Activated gamma-delta T cell (primary cell): Measurements from ENCODE around the gene MVK.
A peak's percentile ranks its signal among the peaks of the same experiment; 100 is the strongest.
"Not testable (repeated sequence)": the region's sequence is repeated elsewhere in the genome, so short reads cannot be mapped to it uniquely, and the experiment has no call there.

Source experiments
- DNase-seq: peaks from one replicate; lab custom pipeline; 2025; lab: John Stamatoyannopoulos, UW

The MVK gene

GRCh38 chr12:109588461-109589239 is 15.1 kb downstream of the MVK start:
- no peak for DNase-seq

GRCh38 chr12:109589240-109589590 is 15.6 kb downstream of the MVK start:
- no peak for DNase-seq

DNA sequence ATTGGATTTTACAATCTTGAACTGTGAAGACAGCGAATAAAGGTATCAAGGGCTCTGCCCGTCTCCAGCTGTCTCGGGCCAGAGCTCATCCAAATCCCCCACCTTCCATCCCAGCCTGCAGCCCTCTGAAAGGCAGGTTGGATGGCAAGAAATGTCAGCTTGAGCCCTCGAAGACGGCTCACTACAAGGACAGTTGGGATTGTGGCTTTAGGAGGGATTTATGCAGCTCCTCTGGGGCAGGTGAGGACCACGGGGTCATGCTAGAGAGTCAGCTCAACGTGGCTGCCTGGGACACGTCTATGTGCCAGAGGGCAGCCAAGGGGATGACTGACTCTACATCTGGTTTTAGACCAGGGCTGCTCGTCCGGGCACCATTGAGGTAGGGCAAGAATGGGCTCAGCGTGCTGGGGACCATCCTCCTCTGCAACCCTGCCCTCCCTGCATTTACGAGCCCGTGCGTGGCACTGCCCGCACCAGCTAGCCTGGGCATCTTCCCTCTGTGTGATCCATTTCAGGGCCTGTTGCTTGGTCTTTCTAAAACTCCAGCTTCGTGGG is 16.2 kb downstream of the MVK start:
- DNase-seq = no peak

- DNase-seq = no peak
These were observed 17.0 kb downstream of the MVK start for GRCh38 chr12:109590566-109590965.

DNA sequence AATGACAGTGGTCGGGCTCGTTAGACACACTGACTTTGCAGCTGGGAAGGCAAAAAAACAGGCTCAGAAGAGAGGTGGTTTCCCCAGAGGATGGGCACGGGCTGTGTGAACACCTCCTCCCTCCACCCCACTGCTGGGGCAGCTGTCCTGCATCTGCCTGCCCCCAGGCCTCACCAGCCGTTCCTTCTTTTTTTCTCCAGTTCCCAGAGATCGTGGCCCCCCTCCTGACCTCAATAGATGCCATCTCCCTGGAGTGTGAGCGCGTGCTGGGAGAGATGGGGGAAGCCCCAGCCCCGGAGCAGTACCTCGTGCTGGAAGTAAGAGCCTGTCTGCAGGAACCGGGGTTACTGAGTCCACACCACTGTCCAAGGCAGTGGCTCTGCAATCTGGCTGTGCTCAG is 17.4 kb downstream of the MVK start:
- DNase-seq = no peak

- DNase-seq = no peak
These were observed 18.8 kb downstream of the MVK start for GRCh38 chr12:109592195-109592904.

DNA sequence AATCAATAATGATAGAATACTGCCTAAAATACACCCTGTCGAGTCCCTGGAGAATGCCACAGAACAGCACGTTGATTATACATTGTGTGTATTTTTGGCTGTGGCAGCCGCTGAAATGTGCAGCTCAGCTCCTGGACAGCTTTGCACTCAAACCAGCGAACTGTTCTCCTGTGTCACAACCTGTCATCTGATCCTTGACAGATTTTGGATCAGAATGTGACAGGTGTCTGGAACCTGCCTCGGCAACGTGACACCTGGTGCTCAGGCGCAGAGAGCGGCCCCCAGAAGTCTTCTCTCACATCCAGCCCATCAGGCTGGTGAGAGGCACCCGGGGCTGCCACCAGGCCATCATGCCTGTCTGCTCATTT is 19.3 kb downstream of the MVK start:
- no peak for DNase-seq

DNA sequence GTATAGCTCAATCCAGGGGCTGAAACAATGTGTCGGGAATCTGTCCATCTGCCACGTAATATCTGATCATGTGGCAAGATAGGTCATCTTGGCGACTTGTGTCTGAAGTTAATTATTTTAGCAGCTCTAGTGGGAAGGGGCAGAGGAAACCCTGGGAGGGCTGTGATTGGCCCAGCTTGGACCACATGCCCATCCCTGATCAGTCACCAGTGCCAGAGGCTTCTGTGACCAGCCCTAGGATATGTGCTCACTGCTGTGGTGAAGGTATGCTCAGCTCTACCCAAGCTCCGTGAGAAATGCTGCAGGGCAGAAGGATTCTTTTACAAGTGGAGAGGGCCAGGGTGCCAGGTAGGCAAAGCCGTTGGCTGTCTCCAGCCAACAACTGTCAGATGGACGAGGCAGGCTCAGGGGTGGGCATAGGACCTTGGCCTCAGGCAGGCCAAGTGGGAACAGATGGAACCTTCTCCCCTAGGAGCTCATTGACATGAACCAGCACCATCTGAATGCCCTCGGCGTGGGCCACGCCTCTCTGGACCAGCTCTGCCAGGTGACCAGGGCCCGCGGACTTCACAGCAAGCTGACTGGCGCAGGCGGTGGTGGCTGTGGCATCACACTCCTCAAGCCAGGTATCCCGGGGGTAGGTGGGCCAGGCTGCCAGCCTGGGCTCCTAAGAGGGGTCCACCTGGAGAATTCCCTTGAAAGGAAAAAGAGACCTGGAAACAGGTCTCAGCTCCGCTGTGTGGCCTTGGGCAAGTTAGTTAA is 21.1 kb downstream of the MVK start:
- DNase-seq = no peak

DNA sequence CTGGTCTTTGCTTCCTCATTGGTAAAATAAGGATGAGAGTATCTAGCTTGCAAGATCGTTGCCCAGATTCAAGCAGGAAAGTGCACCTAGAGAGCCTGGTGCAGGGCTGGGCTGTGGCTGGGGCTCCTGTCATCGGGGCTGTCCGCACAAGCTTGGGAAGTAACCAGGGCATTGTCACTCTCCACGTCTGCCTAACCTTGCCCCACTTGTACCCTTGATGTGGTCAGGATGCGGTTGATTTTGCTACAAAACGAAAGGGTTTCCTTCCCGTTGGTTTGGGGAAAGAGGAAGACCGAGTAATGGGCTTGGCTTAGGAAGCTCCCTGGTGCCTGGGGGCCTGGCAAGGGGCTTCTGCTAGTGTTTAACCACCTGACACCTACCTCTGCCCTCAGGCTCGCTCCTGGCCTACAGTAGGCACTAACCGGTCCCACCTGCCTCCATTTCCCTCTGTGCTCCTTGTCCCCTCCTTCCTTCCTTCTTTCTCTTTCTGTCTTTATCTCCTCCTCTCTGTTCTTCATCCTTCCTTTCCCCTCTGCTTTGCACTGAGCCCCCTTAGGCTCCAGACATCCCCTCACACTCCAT is 21.8 kb downstream of the MVK start:
- no peak for DNase-seq

- DNase-seq = no peak
These were observed 23.0 kb downstream of the MVK start for GRCh38 chr12:109596418-109597244.

DNA sequence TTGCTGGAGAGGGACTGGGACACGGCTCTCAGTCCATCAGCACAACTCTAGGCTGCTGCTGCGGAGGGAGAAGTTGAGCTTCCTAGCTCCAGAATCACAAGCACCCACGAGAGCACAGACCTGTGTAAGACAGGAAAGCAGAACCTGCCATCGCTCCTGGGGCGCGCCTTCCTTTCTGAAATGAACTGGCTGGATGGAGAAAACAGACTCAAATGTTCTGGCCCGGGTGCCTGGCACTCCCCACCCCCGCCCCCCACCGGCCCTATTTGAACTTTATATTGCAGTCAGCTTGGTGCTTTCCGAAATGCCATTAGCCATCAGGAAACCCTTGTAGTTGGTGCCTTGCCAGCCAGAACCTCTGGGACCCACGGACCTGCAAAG is 23.8 kb downstream of the MVK start:
- no peak for DNase-seq

DNA sequence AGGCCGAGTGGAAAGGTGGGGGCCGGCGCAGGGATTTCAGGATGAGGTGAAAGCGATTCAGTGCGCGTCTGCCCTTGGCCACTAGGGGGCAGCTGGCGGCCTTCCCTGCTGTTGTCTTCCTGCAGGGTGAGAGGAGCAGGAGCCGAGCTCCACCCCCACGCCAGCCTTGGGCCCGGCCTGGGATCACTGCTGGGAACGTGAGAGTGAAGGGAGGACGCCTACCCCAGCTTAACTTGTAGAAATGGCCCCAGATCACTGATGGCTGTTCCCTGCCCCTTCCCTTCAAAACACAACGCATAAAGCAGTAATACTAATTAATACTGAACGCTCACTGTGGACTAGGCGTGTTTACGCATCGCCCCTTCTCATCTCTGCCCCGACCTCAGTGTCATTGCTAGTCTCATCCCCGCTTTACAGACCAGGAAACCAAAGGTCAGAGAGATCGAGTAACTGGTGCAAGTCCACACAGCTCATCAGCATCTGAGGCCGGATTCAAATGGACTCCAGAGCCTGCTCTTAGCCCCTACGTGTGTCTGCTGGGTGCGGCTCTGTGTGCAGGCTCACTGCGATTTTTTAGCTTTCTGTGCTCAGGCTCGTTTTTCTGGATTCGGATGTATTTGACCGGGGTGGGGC is 24.3 kb downstream of the MVK start:
- DNase-seq = peak; percentile 22

- no peak for DNase-seq
These were observed 24.8 kb downstream of the MVK start for GRCh38 chr12:109598428-109598854.

- DNase-seq = no peak
These were observed 25.5 kb downstream of the MVK start for GRCh38 chr12:109599087-109599486.

GRCh38 chr12:109600481-109600880 is 26.9 kb downstream of the MVK start:
- no peak for DNase-seq

DNA sequence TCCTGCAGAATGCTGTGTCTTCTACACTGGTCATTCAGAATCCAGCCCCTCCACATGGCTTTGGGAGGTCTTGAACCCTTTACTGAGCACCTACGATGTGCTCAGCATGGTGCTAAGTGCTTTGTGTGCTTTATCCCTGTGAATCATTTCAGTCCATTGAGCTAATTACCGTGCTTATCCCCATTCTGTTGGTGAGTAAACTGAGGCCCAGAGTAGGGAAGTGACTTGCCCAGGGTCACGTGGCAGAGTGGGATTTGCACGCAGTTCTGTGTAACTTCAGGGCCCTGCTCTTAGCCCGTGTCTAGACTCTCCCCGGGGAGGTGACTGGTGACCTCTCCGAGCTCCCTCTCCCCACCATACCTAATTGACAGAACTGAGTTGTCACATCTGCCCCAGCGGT is 27.4 kb downstream of the MVK start:
- no peak for DNase-seq

DNA sequence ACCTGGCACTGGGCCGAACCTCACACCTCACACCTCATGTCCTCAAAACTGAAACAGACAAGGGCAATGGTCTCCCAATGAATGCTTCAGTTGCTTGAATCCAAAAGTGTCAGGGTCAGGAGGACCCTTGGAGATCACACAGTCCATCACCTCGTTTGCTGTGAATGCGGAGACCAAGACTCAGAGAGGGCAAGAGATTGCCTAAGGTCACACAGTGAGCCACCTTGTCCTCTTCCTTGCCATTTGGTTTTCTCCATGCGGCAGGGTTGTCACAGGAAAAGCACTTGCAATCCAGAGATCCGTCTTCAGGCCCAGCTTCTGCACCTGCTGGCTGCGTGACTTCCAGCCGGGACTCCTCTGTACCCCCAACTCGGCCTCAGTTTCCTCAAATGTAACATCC is 28.0 kb downstream of the MVK start:
- no peak for DNase-seq

- DNase-seq = not testable (repeated sequence)
These were observed 28.5 kb downstream of the MVK start for GRCh38 chr12:109602132-109602531.

GRCh38 chr12:109604132-109604585 is 30.6 kb downstream of the MVK start:
- DNase-seq = no peak

GRCh38 chr12:109605016-109605415 is 31.4 kb downstream of the MVK start:
- DNase-seq = no peak
